CD4-positive, alpha-beta T cell treated with Interleukin-17A for 1 hour (primary cell): ENCODE results near the gene POLR3H.
"Not testable (repeated sequence)": the region's sequence is repeated elsewhere in the genome, so short reads cannot be mapped to it uniquely, and the experiment has no call there.

ENCODE experiments used
- DNase-seq: peaks from one replicate; pipeline ENCODE4 v3.0.0-alpha.2; 2020

POLR3H gene

DNA sequence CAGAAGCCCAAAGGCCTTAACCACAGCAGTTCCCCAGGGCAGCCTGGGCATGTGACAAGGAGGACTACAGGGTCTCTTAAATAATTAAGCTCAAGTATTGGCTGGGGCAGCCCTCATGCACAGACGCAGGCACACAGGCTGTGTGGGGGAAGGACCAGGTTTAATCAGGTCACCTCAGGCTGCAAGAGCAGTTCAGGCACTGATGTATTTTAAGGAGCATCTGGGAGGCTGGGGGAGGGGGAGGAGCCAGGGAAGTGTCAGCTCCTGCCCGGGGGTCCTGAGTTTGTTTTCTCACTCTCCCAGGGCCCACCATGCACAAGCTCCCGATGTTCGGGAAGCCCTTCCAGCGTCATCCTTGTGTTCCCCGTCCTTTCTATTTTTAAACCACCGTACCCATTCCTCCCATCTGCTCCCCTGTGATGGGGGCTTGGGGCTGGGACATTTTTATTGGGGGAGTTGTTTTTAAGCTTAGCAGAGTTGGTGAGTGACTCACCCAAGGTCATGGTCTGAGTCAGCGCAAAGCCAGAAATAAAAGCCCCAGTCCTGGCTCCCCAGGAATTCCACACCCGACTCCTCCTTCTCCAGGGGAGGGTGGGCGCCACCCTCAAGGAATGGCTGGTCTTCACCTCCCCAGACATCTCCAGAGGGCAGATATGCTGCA, 18.9 kb upstream of the POLR3H start:
- no peak for DNase-seq

DNA sequence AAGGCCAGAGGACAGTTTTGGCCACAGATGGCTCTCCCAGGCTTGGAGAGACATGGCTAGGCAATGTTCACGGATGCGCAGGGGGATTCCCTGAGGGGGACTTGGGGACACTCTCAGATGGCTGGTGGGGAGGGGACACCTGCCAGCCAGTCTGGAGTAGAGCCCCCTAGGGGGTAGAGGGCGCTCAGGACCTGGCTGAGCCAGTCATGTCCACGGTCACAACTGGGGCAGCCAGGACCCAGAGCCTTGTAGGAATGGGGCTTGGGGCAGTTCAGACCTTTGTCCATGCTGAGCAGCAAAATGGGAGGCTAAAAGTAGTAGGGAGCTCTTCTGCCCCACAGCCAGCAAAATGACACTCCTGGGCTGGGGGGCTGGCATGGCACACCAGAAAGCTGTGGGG, 18.2 kb upstream of the POLR3H start:
- no peak for DNase-seq

DNA sequence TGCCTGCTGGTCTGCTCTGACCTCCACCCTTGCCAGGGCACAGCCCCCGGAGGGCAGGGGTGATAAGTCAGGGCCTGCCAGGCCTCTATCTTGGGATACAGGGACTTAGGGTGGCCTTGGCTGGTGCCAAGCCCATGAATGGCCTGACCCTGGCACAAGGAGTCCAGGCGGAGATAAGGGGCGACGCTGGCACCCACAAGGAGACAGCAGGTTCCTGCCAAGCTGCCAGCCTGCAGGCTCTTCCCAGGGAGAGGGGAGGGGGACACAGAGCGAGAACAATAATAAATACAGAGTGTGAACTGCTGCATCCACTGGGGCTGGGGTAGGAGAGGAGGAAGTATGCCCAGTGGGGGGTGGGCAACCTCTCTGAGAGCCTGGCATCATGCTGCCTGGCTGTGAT, 17.5 kb upstream of the POLR3H start:
- DNase-seq, result no peak

DNA sequence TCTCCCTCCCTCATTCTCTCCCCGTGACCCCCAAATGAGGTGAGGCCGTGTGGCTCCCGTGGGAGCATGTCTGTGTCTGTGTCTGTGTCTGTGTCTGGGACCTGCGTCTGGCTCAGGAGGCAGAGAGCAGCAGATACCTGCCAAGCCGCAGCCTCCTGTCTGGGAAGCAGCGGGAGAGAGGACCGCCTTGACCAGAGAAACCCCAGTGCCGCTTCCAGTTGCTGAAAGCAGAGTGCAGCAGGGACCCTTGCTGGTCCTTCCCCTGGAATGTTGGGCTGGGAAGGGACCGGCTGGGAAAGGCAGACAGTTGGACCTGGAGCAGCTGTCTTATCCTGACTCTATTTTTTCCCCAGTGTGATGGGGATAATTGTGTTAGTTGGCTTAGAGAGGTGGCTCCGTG, 17.1 kb upstream of the POLR3H start:
- no peak for DNase-seq

DNA sequence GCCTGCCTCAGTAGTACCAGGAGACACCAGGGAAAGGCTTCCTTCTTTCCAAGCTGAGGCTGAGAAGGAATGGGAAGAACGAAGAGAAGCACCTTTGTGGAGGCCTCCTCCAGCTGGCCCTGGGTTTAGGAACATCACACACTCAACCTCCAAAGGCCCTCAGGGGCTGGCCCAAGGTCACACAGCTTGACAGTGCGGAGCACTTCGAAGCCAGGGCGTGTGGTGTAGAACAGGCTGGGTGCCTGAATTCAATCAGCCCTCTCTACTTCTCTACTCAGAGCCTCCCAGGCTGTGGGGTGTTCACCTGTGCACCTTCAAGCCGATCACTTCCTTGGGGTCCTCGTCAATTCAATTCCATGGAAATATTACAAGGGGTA, 15.8 kb upstream of the POLR3H start:
- no peak for DNase-seq

DNA sequence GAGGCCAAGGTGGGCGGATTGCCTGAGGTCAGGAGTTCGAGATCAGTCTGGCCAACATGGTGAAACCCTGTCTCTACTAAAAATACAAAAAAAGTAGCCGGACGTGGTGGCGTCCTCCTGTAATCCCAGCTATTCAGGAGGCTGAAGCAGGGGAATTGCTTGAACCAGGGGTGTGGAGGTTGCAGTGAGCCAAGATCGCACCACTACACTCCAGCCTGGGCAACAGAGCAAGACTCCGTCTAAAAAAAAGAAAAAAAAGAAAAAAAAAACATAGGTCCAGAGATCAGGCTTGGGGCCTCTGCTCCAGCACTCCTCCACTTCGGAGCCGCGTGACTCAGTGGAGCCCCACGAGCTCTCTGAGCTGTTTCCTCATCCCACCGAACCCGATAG, 14.0 kb upstream of the POLR3H start:
- not testable (repeated sequence) for DNase-seq

DNA sequence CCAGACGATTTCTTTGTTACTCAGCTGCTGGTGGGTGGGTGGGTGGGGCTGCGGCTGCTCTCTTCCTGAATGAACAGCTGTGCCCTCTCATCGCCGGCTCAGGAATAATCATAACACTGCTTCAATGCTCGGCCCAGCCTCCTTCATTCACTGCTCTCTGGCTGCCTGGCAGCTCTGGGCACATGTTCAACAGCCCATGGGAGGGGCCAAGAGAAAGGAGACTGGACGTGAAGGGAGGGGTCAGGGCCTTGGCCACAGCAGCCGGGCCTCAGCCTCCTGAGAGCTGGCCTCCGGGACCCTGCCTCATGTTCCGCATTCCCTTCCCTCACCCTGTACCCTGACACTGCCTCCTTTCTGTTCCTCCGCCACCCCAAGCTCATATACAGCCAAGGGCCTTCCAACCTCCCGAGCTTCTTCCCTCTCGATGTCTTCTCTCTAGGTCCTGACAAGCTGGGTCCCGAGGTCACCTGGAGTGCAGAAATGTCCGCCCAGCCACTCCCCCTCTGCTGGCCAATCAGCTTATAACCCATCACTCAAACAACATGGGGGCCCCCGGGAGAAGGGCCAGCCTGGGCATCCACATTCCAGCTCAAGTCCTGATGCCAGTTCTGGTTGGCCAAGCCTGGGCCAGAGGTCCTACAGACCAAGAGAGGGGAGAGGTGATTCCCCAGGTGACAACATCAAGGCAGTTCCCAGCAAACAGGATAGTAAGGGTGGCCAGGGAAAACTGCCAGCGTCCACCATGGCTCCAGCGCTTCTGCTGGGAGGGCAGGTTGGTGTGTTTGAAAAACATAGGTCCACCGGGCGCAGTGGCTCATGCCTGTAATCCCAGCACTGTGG, 13.4 kb upstream of the POLR3H start:
- DNase-seq, result no peak

DNA sequence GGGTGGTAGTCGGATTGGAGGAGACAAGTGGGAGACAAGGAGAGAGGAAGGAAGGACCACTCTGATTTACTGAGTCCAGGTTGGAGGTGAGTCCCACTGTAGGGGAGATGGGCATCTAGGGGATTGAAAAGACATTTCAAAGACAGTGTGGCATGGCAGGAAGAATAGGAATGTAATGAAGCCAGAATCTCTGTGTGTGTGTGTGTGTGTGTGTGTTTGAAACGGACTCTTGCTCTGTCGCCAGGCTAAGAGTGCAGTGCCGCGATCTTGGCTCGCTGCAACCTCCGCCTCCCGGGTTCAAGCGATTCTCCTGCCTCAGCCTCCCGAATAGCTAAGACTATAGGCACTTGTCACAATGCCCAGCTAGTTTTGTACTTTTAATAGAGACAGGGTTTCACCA, 12.3 kb upstream of the POLR3H start:
- no peak for DNase-seq

DNA sequence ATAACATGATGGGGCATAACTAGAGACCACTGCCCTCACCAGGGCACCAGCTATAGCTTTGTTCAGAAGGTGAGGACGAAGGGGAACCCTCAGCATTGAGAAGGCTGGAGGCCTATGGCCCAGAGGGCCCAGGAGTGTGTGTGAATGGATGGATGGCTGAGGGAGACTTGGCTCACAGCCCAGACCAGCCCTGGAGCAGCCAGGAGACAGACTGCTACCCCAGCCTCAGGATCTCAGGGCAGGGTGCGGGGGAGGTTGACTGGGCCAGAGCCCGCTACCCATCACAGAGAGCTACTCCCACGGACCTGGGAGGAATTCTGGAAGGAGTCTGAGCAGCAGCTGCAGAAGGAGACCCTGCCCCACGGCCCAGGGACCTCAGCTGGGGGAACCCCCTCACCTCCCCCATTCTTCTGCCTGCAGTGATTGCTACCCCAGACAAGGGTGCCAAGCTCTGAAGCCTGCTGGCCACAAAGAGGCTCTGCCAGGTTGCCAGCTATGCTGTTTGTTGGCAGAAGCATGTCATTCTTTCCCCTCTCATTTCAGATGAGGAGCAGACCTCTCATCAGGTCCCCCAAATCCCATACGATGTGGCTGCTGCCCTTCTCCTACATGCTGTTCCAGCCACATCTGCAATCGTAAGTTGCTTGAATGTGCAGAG, 11.2 kb upstream of the POLR3H start:
- DNase-seq, result no peak

DNA sequence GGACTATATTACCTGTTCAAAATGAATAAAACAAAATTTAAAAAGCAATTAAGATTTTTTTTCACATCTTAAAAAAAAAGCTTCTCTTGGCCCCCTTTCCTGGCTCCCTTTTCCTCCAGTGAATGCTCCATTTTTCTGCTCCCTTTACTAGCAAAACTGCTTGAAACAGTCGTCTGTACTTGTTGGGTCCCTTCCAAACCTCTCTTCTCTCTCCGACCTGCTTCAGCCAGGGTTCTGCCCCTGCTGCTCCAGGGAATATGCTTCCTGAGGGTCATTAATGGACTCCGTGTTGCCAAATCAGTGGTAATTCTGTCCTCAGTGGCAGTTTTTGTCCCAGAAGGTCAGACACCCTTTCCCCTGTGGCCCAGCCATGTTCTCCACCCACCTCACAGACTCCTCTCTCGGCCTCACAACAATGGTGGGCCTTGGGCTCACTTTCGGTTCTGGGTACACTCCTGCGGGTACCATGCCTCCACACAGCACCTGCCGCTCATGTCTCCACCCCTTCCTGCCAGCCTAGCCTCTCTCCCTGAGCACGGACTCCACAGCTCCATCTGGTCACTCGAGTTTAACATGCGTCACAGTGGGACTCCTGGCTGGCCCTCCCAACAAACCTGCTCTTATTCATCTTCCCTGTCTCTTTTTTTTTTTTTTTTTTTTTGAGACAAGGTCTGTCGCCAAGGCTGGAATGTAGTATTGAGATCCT, 7.8 kb upstream of the POLR3H start:
- DNase-seq, result no peak

DNA sequence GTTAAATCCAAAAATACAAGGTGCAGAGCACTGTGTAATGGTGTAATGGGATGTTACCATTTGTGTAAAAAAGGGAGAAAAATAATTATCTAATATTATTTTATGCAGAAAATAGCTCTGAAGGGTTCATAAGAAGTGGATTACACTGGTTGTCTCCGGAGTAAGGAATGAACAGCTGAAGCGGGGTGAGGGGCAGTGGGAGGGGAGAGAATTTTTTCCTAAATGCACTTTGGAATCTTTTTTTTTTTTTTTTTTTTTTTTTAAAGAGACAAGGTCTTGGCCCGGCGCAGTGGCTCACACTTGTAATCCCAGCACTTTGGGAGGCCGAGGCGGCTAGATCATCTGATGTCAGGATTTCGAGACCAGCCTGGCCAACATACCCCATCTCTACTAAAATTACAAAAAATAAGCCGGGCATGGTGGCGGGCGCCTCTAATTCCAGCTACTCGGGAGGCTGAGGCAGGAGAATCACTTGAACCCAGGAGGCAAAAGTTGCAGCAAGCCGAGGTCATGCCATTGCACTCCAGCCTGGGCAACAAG, 6.8 kb upstream of the POLR3H start:
- DNase-seq, result no peak

DNA sequence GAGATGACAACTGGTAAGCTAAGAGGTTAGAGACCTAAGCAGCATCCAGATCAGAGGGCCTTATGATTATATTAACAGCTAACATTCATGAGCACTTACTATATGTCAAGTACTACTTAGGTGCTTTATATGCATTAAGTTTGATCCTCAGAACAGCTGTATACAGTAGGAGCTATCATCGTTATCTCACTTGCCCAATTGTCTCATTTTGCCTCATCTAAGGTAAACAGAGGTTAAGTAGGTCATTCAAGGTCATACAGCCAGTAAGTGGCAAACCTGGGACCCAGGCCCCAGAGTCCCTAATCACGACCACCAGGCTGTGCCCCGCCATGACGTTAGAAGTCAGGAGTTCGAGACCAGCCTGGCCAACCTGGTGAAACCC, 4.6 kb upstream of the POLR3H start:
- DNase-seq, result no peak

DNA sequence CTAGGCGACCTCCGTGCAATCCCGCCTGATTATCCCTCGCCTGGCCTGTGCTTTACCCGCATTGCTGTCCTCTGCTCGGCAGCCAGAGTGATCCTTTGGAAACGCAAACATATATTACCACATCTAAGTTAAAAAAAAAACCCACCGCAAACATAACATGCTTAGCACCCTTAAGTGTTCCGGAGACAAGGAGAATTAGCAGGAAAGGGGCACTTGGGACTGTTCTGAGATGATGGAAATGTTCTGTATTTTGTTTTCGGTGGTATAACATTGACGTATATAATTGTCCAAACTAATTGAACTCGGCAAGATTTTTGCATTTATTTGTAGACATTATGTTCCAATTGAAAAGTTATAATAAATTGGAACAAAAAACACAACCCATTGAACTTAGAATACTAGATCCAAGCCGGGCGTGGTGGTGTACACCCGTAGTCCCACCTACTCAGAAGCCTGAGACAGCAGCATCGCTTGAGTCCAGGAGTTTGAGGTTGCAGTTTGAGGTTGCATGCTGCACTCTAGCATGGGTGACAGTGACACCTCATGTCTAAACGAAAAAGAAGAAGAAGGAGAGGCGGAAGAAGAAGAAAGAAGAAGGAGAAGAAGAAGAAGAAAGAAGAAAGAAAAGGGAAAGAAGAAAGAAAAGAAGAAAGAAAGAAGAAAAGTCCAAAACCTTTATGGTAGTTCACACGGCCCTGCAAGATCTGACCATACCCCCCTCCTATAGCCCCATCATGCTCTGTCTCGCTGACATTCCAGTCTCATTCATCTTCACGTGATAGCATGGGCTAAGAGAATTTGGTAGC, 604 bp upstream of the POLR3H start:
- no peak for DNase-seq

DNA sequence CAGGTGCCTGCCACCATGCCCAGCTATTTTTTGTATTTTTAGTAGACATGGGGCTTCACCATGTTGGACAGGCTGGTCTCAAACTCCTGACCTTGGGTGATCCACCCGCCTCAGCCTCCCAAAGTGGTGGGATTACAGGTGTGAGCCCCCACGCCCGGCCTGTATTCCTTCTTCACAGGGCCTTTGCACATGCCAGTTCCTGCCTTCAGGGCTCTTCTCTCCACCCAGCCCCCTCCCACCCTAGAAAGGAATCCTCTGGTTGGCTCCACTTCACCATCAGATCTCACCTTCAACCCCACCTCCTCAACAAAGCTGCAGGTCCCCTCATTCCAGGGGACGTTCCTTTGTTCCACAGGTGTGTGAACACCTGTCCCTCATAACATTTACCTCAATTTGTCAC, 2.0 kb downstream of the POLR3H start:
- DNase-seq, result no peak

DNA sequence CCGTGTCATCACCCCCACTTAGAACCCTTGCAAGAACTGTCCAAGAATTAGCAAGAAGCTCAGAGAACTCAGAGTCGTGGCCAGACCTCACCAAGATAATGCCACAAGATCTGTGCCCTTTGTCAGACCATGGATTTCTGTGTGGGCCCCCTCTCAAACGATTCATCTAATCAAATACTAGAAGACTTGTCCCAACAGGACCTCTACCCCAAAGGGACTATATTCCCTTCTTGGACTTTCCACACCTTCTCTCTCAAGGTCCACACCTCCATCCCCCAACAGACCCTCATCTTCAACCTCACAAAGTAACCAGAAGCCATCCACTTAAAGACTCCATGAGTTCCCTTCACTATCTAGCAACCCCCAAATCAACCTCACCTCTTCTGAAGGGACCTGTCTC, 2.8 kb downstream of the POLR3H start:
- no peak for DNase-seq

DNA sequence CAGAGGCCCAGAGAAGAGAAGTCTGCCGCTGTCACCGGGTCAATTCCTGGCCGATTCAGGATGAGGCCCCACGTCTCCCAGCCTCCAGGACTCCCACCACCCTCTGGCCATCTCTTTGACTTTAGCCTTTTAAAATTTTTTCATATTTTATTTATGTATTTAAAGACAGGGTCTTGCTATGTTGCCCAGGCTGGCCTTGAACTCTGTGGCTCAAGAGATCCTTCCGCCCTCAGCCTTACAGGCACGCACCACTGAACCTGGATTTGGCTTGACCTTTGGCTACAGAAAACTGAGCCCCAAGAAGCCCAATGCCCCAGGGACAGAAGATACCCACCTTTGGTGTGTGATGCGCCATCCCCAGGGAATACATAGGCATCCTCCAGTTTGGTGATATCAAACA, 3.9 kb downstream of the POLR3H start:
- DNase-seq, result no peak

DNA sequence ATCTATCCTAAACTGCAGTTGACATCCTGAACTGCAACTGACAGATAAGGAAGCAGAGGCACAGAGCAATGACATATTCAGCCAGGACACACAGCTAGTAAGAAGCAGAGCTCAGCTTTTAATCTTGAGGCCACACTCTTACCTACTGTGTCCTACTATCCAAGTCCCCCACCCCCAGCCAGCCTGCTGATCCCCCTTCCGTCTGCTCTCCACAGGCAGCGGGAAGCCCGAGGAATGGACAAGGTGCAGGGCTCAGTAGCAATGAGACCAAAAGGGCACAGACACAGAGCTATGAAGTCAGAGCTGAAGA, 4.3 kb downstream of the POLR3H start:
- DNase-seq, result no peak

DNA sequence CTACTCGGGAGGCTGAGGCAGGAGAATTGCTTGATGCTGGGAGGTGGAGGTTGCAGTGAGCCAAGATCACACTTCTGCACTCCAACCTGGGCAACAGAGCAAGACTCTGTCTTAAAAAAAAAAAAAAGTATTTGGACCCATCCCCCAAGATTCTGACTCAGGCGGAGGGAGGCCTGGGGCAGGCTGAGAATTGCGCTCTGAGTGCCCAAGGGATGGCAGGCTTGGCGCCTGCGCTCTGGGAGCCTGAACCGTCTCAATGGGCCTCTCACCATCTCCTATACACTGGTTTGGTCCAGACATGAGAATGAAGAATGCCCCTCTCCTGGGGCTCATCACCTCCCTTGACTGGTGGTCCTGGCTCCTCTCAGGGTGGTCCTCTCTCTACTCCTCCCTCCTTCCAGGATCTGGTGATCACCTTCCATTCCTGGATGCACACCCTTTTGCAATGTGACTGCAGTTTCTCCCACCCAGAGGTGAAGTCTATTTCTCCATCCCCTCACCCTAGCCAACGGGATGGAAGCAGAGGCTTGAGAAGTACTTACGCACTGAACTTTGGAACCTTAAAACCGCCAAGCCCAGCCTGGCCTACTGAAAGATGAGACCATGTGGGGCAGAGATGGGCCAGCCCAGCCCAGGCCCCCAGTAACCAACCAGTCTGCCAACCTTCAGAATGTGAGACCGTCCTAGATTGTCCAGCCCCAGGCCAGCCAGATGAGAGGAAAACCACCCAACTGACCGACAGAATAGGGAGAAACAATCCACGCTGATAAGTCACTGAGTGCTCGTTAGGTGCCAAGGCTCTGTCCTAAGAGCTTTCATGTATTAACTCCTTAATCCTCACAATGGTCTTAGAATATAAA, 4.9 kb downstream of the POLR3H start:
- DNase-seq, result no peak

DNA sequence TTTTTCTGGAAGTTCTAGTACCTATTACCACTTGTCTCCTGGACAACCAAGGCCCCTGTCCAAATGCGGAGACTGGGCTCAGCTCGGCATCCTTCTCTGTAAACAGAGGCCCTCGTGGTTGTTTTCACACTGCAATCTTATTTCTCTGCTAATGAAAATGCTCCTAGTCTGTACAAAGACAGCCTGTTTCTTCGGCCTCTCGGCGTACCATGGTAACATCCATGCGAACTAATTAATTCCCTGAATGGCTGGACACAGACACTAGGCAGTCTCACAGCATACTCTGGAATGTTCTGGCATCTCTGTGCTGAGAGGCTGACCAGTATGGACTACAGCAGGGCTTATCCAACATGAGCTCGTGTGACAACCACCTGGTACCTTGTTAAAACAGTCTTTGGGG, 5.7 kb downstream of the POLR3H start:
- no peak for DNase-seq

DNA sequence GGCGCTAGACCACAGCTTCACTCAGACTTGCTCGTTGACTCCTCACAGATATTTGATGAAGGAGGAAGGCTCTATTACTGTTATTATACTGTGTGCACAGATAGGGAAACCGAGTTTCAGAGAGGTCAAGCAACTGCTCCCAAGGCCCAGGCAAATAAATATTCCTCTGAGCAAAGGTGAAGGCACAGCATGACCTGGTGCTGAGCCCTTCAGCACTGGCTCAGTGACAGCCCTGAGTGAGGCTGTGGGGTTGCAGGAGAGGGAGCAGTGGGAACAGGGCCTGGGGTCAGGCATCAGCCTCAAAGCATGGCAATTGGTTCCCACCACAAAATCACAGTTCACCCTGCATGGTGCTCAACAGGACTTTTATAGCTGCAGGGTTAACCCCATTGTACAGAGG, 7.1 kb downstream of the POLR3H start:
- no peak for DNase-seq

DNA sequence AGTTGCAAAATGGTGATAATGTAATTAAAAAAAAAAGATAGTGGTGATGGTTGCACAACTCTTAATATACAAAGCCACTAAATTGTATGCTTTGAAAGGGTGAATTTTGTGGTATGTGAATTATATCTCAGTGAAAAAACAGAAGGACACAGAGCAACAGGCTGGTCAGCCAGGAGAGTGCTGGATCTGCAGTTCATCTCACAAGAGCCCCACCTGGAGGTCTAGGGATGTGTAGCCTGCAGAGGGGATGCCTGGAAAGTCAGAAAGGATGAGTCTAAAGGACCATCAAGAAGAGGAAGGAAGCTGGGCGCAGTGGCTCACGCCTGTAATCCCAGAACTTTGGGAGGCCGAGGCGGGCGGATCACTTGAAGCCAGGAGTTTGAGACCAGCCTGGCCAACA, 9.0 kb downstream of the POLR3H start:
- no peak for DNase-seq

DNA sequence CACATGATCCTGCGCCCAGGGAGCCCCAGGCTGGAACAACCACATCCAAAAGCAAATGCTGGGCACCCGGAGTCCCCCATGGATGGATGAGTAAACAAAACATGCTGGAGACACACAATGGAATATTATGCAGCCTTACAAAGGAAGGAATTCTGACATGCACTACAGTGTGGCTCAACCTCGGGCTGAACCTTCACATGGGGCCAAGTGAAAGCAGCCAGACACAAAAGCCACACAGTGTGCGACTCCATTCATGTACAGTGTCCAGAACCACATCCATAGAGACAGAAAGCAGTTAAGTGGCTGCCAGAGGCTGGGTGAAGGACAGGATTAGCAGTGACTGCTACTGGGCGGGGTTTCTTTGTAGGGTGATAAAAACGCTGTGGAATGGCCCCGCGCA, 10.1 kb downstream of the POLR3H start:
- DNase-seq, result no peak
